ENCODE measurements around the gene EPSTI1.

GRCh38 chr13:43026262-43026661, 34.2 kb upstream of the EPSTI1 start:
- TF ChIP-seq CTCF (IDR thresholded peaks at IDR 0.05) (no peak), POLR2A (IDR thresholded peaks at IDR 0.05) (no peak)
